ENCODE data around the gene CCDC71. TPM values are rescaled to one million over a fixed set of nuclear protein-coding genes. Genes with fewer than 3 reads are reported as not detected.

Gene CCDC71
- polyA plus RNA-seq, 3 donors from 2014 or later = 1.1 to 2.0 (median 1.7) TPM

DNA sequence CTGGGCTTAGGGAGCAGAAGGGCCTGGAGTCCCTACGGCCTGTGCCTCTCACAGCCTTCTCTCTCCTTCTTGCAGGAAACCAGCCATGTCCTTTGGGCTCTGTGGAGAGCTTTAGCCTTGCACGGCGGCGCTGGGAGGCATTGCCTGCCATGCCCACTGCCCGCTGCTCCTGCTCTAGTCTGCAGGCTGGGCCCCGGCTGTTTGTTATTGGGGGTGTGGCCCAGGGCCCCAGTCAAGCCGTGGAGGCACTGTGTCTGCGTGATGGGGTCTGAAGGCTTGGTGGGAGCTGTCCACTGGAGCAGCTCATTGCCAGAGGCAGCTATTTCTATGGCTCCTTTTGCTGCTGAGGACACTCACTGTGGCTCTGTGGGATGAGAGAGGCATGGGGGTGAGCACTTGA lies 9.4 kb upstream of the CCDC71 start:
- Mint-ChIP-seq H3K4me3 (no peak overlapping the region), H3K4me1 (peaks cover 8 to 9% of the 10 kb centered on the region in 2 donors), H3K27me3 (ENCODE audit: low read depth in 3 of 3) (peaks cover 4 to 6% (median 5%) of the 10 kb centered on the region in 3 donors), H3K36me3 (no peaks in the 10 kb centered on the region), H3K9me3 (no peaks in the 10 kb centered on the region), H3K27ac (no peak overlapping the region)
- DNase-seq = no peak

- Mint-ChIP-seq H3K4me1 (peaks cover 8 to 14% of the 10 kb centered on the region in 2 donors), H3K27ac (no peak overlapping the region), H3K9me3 (no peaks in the 10 kb centered on the region), H3K27me3 (ENCODE audit: low read depth in 3 of 3) (peaks cover 2 to 4% (median 3%) of the 10 kb centered on the region in 3 donors), H3K36me3 (no peaks in the 10 kb centered on the region), H3K4me3 (no peak overlapping the region)
- DNase-seq = no peak
Measured at GRCh38 chr3:49174397-49174985, 8.4 kb upstream of the CCDC71 start.

- Mint-ChIP-seq H3K27me3 (ENCODE audit: low read depth in 3 of 3) (peaks cover 0 to 2% (median 0%) of the 10 kb centered on the region in 3 donors), H3K4me3 (no peak overlapping the region), H3K4me1 (peaks cover 8 to 14% of the 10 kb centered on the region in 2 donors), H3K36me3 (no peaks in the 10 kb centered on the region), H3K27ac (no peak overlapping the region), H3K9me3 (no peaks in the 10 kb centered on the region)
- DNase-seq = no peak
Measured at GRCh38 chr3:49173792-49174170, 7.7 kb upstream of the CCDC71 start.

DNA sequence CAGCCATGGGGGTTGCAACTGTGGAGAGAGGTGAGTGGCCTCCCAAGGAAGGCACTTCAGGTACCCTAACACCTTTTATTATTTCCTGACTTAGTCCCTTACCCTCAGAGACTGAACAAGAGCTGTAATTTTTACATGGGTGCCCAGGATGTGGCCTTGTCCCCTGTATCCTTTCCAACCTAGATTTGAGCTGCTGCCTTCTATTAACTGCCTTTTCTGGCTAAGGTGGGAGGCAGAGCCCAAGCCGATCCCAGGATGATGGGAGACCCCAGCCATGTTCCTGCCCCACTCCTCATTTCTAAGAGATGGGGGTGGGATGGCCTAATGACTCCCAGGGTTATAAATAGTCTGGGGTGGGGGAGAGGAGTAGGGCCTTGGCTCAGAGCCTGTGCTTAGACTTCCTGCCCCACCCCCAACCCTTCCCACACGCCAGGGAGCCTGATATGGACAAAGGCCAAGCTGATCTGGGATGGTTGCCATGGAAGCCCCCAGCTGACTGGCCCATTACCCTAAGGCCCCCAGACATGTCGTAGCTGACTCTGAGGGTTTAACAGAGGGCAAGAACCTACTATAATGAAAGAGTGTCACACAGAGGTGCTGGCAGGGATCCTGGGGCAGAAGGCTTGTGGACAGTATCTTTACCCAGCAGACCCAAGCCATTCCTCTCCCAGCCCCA lies 7.1 kb upstream of the CCDC71 start:
- H3K36me3 Mint-ChIP-seq = no peaks in the 10 kb centered on the region
- H3K27ac Mint-ChIP-seq = no peak overlapping the region
- H3K9me3 Mint-ChIP-seq = no peaks in the 10 kb centered on the region
- H3K4me3 Mint-ChIP-seq = no peak overlapping the region
- peaks cover 8 to 14% of the 10 kb centered on the region in 2 donors for H3K4me1 Mint-ChIP-seq
- DNase-seq = no peak
- peaks cover 0 to 2% (median 0%) of the 10 kb centered on the region in 3 donors for H3K27me3 Mint-ChIP-seq (ENCODE audit: low read depth in 3 of 3)

DNA sequence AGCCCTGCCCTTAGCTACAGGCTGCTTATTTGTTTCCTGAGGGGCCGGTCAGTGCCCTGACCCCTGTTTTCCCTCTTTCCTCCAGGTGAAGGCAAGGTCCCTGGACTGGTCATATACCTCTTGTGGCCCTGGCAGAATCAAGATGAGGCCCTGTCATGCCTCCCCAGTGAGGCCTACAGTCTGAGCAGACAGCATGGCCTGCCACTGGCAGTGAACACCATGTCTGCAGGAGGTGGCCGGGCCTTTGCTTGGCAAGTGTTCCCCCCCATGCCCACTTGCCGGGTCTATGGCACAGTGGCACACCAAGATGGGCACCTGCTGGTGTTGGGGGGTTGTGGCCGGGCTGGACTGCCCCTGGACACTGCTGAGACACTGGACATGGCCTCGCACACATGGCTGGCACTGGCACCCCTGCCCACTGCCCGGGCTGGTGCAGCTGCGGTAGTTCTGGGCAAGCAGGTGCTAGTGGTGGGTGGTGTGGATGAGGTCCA lies 6.5 kb upstream of the CCDC71 start:
- H3K36me3 Mint-ChIP-seq = no peaks in the 10 kb centered on the region
- DNase-seq = no peak
- peaks cover 0 to 2% (median 0%) of the 10 kb centered on the region in 3 donors for H3K27me3 Mint-ChIP-seq (ENCODE audit: low read depth in 3 of 3)
- H3K27ac Mint-ChIP-seq = peak overlapping the region in 1 of 6 donors; percentile 49
- H3K4me3 Mint-ChIP-seq = peak overlapping the region in 2 of 5 donors; percentile 47 to 68
- H3K4me1 Mint-ChIP-seq = peaks cover 8 to 14% of the 10 kb centered on the region in 2 donors
- H3K9me3 Mint-ChIP-seq = no peaks in the 10 kb centered on the region

DNA sequence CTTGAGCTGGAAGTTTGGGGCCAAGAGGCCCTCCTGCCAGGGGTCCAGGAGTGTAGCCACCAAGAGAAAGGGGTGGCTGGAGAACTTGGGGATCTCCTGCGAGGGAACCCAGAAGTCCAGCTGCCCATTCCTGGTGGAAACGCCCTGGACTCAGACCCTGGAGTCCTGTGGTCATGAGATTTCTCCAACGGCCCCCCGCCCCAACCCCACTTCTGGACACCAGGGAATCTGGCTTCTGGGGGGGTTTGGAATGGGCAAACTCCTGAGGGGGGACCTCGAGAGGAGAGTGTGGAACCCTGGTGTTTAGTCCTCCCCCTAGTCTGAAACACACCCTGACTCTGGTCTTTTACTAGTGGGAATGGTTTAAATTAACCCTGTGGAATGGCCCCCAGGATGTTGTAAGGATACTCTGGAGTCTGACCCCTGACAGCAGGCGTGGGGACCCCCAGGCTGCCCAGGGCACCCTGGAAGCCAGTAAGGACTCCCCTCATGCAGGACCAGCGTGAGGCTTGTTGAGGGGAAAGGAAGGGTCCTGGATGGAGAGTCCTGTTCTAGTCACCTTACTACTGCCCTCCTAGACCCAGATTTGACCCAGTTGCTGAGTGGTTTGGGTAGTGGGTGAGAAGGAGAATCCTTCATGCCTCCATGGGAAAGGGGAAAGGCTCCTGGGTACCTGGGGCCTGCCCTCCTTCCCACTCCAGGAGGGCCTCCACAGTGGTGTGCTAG lies 5.8 kb upstream of the CCDC71 start:
- Mint-ChIP-seq H3K9me3 (no peaks in the 10 kb centered on the region), H3K4me1 (peaks cover 9 to 14% of the 10 kb centered on the region in 2 donors), H3K27me3 (ENCODE audit: low read depth in 3 of 3) (peaks cover 0 to 2% (median 0%) of the 10 kb centered on the region in 3 donors), H3K27ac (peak overlapping the region in 1 of 6 donors; percentile 73), H3K4me3 (peak overlapping the region; percentile 62 to 89 (median 63)), H3K36me3 (no peaks in the 10 kb centered on the region)
- DNase-seq = no peak

DNA sequence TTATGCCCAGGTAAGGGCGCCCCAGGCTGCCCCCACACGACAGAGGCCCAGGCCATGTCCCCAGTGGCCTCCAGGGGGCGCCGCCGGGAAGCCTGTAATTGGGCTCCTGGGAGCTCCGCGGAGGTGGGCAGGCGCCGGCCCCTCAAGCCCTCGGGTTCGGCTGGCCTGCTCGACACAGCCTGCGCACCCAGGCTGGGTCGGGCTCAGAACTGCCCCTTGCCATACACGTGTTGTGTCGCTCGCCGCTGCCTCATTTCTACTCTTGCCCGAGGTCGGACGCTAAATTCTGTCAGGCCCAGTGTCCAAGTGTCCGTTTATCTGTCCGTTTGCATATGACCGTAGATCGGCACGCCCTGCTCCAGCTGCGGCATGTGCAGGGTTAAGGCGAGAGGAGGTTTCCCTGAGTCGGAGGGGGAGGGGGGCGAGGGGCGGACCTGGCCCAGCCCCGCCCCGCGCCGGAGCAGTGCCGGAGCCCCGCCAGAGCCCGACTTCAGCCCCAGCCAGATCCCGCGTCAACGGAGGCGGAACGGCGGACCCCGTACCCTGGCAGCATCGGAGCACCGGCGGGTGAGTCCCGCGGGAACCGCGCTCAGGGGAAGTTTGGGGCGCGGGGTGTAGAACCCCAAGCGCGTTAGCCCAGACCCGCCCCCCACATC lies 5.1 kb upstream of the CCDC71 start, which contains the start of gene KLHDC8B:
KLHDC8B (plus strand) TSS at position 480 of the 656 bp plus-strand sequence. CDS start 1,172 bp downstream, outside the sequence.
- Mint-ChIP-seq H3K27ac (peak within 1 kb of the TSS in 4 of 6 donors; percentile 37 to 90 (median 52)), H3K4me1 (peaks cover 15 to 21% of the 10 kb centered on the region in 2 donors), H3K9me3 (no peaks in the 10 kb centered on the region), H3K36me3 (no peaks in the 10 kb centered on the region), H3K27me3 (ENCODE audit: low read depth in 3 of 3) (peaks cover 0 to 2% (median 0%) of the 10 kb centered on the region in 3 donors), H3K4me3 (peak within 1 kb of the TSS; percentile 84 to 89 (median 88))
- peak; percentile 76 to 80 (median 79) for DNase-seq

DNA sequence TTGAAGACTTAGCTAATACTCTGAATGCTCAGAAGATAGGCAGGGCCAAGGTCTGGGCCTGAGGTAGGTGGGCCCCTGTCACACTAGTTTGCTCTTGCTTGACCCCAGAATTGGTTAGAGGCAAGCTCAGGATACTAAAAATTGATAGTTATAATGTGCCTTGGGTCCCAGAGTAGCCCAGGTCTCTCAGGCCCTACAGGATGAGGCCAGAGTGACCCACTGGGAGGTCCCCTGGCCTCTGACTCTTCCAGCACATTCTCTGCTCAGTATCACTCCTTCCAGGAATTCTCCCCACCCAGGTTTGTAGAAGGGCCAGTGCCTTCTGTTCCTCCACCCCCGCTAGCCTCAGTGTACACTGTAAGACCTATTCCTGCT lies 4.6 kb upstream of the CCDC71 start:
- H3K9me3 Mint-ChIP-seq = no peaks in the 10 kb centered on the region
- H3K27me3 Mint-ChIP-seq (ENCODE audit: low read depth in 3 of 3) = peaks cover 0 to 2% (median 0%) of the 10 kb centered on the region in 3 donors
- peak overlapping the region in 3 of 6 donors; percentile 39 to 90 (median 64) for H3K27ac Mint-ChIP-seq
- H3K36me3 Mint-ChIP-seq = no peaks in the 10 kb centered on the region
- H3K4me1 Mint-ChIP-seq = peaks cover 17 to 24% of the 10 kb centered on the region in 2 donors
- no peak for DNase-seq
- peak overlapping the region; percentile 84 to 89 (median 88) for H3K4me3 Mint-ChIP-seq

GRCh38 chr3:49166752-49167556 lies 823 bp upstream of the CCDC71 start:
- H3K27ac Mint-ChIP-seq = peak overlapping the region; percentile 76 to 93 (median 90)
- H3K4me3 Mint-ChIP-seq = peak overlapping the region; percentile 87 to 91 (median 90)
- H3K27me3 Mint-ChIP-seq (ENCODE audit: low read depth in 3 of 3) = peaks cover 0 to 2% (median 0%) of the 10 kb centered on the region in 3 donors
- H3K36me3 Mint-ChIP-seq = peaks cover 0 to 10% (median 0%) of the 10 kb centered on the region in 3 donors
- peaks cover 37 to 47% of the 10 kb centered on the region in 2 donors for H3K4me1 Mint-ChIP-seq
- DNase-seq = no peak
- no peaks in the 10 kb centered on the region for H3K9me3 Mint-ChIP-seq

DNA sequence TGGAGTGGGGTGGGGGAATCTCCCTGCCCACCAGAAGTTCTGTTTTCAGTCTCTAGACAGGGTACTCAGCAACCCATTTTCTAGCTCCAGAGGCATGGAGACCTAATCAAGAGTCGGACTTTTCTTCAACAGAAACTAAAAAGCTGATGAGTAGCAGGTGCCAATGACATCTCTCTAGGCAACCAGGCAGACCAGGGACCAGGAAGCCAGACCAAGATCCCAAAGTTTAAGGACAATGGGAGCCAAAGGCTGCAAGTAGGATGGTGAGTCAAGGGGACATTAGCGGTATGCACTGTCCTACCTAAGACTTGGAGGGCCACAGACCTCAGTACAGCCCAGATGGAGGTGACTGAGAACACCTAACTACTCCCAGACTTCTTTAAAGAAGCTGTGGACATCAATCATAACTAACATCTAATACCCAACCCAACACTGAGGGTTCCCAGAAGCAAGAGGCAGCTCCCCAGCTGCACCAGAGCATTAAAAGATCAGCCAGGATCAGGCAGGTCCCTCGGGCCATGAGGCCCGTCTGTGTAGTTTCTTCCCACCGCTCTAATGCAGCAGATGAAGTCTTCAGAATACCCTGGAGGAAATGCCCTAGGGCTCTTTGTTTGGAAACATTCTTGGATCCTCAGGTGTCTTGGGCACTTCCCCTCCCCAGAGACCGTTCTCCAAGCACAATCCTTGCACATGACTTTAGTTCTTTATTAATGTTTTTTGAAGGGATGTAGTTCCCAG lies 979 bp downstream of the CCDC71 start:
- H3K27ac Mint-ChIP-seq = peak overlapping the region; percentile 83 to 93 (median 88)
- peaks cover 34 to 37% of the 10 kb centered on the region in 2 donors for H3K4me1 Mint-ChIP-seq
- H3K9me3 Mint-ChIP-seq = no peaks in the 10 kb centered on the region

DNA sequence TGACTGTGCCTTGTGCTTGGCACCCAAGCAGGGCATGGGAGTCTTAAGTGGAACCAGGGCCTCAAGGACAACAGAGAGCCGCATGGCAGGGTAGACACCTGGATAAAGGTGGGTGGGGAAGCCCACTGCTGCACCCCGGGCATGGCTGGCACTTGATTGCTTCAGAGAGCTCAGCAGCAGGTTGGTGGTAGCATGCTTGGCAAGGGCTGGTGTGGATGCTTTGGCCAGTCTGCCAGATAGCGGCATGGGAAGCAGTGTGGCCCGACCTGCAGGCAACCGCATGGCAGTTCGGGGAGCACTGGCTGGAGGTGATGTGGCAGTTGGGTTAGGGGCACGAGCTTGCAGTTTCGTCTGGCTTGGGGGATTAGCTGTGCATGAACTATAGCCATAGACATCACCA lies 2.5 kb downstream of the CCDC71 start:
- no peaks in the 10 kb centered on the region for H3K27me3 Mint-ChIP-seq (ENCODE audit: low read depth in 3 of 3)

More for the DNA sequence above, 979 bp downstream of the CCDC71 start:
- Mint-ChIP-seq H3K27me3 (ENCODE audit: low read depth in 3 of 3) (no peaks in the 10 kb centered on the region), H3K4me3 (peak overlapping the region; percentile 89 to 91 (median 89)), H3K36me3 (peaks cover 0 to 10% (median 0%) of the 10 kb centered on the region in 3 donors)
- no peak for DNase-seq

GRCh38 chr3:49162751-49163419 lies 3.2 kb downstream of the CCDC71 start:
- no peak overlapping the region for H3K27ac Mint-ChIP-seq
- no peaks in the 10 kb centered on the region for H3K27me3 Mint-ChIP-seq (ENCODE audit: low read depth in 3 of 3)
- no peaks in the 10 kb centered on the region for H3K9me3 Mint-ChIP-seq
- H3K4me3 Mint-ChIP-seq = no peak overlapping the region
- H3K4me1 Mint-ChIP-seq = peaks cover 32 to 34% of the 10 kb centered on the region in 2 donors
- DNase-seq = no peak
- peaks cover 0 to 10% (median 0%) of the 10 kb centered on the region in 3 donors for H3K36me3 Mint-ChIP-seq

More for the DNA sequence above, 2.5 kb downstream of the CCDC71 start:
- Mint-ChIP-seq H3K4me1 (peaks cover 32 to 34% of the 10 kb centered on the region in 2 donors), H3K36me3 (peaks cover 0 to 10% (median 0%) of the 10 kb centered on the region in 3 donors), H3K9me3 (no peaks in the 10 kb centered on the region), H3K27ac (peak overlapping the region in 1 of 6 donors; percentile 17), H3K4me3 (peak overlapping the region in 2 of 5 donors; percentile 12 to 21)
- DNase-seq = no peak

Measured in immature natural killer cell (primary cell).